Measurements from ENCODE around the gene APBA1. TPM values are rescaled to one million over a fixed set of nuclear protein-coding genes. Genes with fewer than 3 reads are reported as not detected.

APBA1 gene
- total and polyA plus RNA-seq, 2 of the 8 experiments (the other 6 are each of a cell fraction or from before 2014, with no cell fraction given), result 0.36 to 0.60 TPM

DNA sequence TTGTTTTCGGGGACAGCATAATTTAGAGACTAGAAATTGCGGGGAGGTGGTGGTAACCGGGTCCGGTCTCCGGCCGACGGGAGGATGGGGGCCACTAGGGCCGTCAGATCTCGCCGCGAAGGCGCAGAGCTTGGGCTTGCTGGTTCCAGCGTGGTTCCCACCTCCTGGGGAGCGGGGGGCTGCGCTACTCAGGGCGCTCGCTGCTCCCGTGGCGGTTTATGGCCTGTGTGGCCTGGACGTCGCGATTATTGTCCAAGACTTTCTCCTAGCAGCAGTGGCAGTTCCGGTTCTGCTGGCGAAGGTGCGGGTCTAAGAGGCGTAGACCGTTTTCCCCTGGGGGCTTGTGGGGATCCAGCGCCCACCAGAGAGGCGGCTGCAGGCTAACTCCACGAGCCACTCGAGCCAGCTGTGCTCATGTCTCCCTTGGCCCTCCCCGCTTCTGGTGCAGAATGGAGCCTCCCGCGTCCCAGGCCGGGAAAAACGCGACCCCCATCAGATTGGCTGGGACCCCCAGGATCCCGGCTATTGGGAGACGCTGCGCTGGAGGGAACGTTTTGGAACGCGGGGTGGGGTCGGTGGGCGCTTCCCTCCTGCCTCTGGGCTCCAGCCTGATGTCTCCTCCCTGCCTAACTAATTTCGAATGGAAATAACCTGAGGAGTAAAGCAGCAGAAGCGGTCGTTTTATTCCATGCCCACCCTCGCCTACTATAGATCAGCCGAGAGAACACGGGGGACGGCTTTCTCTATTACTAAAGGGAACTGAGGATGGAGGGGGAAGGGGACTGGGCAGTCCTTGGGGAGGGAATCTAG is 260.0 kb downstream of the APBA1 start:
- Histone ChIP-seq H3K9me3 (ENCODE audit: insufficient read depth in 2 of 2, low read depth in 1 of 2, low read length in 1 of 2) (no peaks in the 10 kb centered on the region), H2BK15ac (ENCODE audit: low read length) (no peak overlapping the region), H4K5ac (ENCODE audit: insufficient read length, low read depth, low read length) (no peak overlapping the region), H2BK20ac (ENCODE audit: low read length) (peak overlapping the region; percentile 88; the same call in 1 of the 2 replicates), H2BK120ac (replicated peaks; ENCODE audit: low read depth, low read length) (peak overlapping the region; percentile 43), H3K4me1 (replicated peaks in 1 of 4; ENCODE audit: control insufficient read depth in 3 of 4, insufficient read depth in 4 of 4, low read length in 3 of 4) (peaks cover 0 to 7% (median 3%) of the 10 kb centered on the region in 4 experiments; a peak in 5 of 7 replicates), H3K4me2 (ENCODE audit: insufficient read depth in 1 of 2, low read depth in 2 of 2, low read length in 2 of 2) (0 out of 4 replicates have a peak overlapping the region, but pooled peaks of 1 of the 2 experiments have one; percentile 7), H3K56ac (replicated peaks; ENCODE audit: insufficient read length, low read depth, low read length) (no peak overlapping the region), H2BK12ac (ENCODE audit: low read depth, low read length) (peak overlapping the region; percentile 88; the same call in 1 of the 2 replicates), H3K14ac (ENCODE audit: insufficient read length) (no peak overlapping the region), H3K79me1 (ENCODE audit: low read depth, low read length) (no peaks in the 10 kb centered on the region), H3K9ac (replicated peaks in 1 of 4; ENCODE audit: extremely low read depth in 1 of 4, low read depth in 3 of 4, low read length in 3 of 4) (no peak overlapping the region), H4K8ac (ENCODE audit: extremely low read depth, insufficient read depth, low read length) (peak overlapping the region; percentile 75), H3K27ac (ENCODE audit: low read depth, low read length) (no peak overlapping the region), H2AFZ (ENCODE audit: low read length) (peak overlapping the region; percentile 77; the same call in 1 of the 2 replicates), H3K27me3 (replicated peaks in 1 of 4; ENCODE audit: control insufficient read depth in 3 of 4, extremely low read depth in 1 of 4, insufficient read depth in 3 of 4, low read length in 3 of 4) (no peaks in the 10 kb centered on the region; a peak in 1 of 7 replicates), H4K91ac (replicated peaks; ENCODE audit: insufficient read length, low read length) (peak overlapping the region; percentile 75), H2BK5ac (ENCODE audit: low read depth, low read length) (peak overlapping the region; percentile 79; the same call in 1 of the 2 replicates), H2AK5ac (ENCODE audit: low read depth, low read length) (peak overlapping the region; percentile 47; the same call in 1 of the 2 replicates), H3K79me2 (ENCODE audit: control insufficient read depth in 1 of 2, insufficient read depth in 2 of 2, low read length in 2 of 2) (no peaks in the 10 kb centered on the region), H4K20me1 (replicated peaks in 1 of 2; ENCODE audit: control insufficient read depth in 1 of 2, insufficient read depth in 2 of 2, low read length in 2 of 2) (no peaks in the 10 kb centered on the region), H3K23me2 (ENCODE audit: low read depth, low read length) (no peaks in the 10 kb centered on the region), H3K4ac (replicated peaks; ENCODE audit: insufficient read length, low read depth, low read length) (peak overlapping the region; percentile 27), H3K36me3 (ENCODE audit: control insufficient read depth in 2 of 4, insufficient read depth in 4 of 4, low read length in 3 of 4) (no peaks in the 10 kb centered on the region), H3K4me3 (ENCODE audit: extremely low read depth in 1 of 4, insufficient read depth in 2 of 4, low read depth in 3 of 4, low read length in 4 of 4) (no peak overlapping the region), H3K23ac (ENCODE audit: insufficient read length) (no peak overlapping the region), H3K18ac (ENCODE audit: extremely low read depth, low read length) (peak overlapping the region; percentile 86)
- 78% methylated on average over 43 of the region's 52 CpGs; no CpG with 5 or more reads in 1 of the 2 experiments for WGBS, 2 experiments (ENCODE audit: extremely low coverage in 1 of 2, insufficient coverage in 1 of 2, insufficient read length in 1 of 2, insufficient replicate concordance in 2 of 2, low coverage in 1 of 2, low lambda C conversion rate in 2 of 2, missing lambda C conversion rate in 1 of 2)
- FAIRE-seq (no peak), DNase-seq (ENCODE audit: low read depth in 1 of 2, low spot score in 2 of 2) (no peak)
- ChIA-PET CTCF (ENCODE audit: partially characterized antibody) (interaction anchor here (0.8 to 2.1 kb wide), 13 partner anchors 8 to 189 kb away, joined by 3 to 24 read pairs (median 4); no protein-coding TSS in a partner anchor), POLR2A (ENCODE audit: partially characterized antibody) (interaction anchor here (0.8 to 1.4 kb wide), 3 partner anchors 10 to 127 kb away, joined by 3 read pairs; no protein-coding TSS in a partner anchor)
- TF ChIP-seq TAF1 (IDR thresholded peaks at IDR 0.05; ENCODE audit: low read depth, low read length) (no peak), GTF2F1 (IDR thresholded peaks at IDR 0.05; ENCODE audit: borderline replicate concordance, low read depth, low read length) (no peak), EGR1 (IDR thresholded peaks at IDR 0.05; ENCODE audit: borderline replicate concordance, low read depth, low read length) (no peak)

All from H1 (cell line).